Bronchial epithelial cell (primary cell): ENCODE measurements around the gene GPR37. TPM values are rescaled to one million over a fixed set of nuclear protein-coding genes. Genes with fewer than 3 reads are reported as not detected.

Source experiments
- DNase-seq: peaks from one replicate; pipeline ENCODE4 v3.0.0-alpha.2; 2010; ENCODE audit warnings: low read depth
- FAIRE-seq: peaks from 2 replicates; lab custom pipeline; 2011; peaks lifted over from hg19 to GRCh38; lab: Jason Lieb, UNC
- H3K27me3 ChIP-seq: 2 replicates; pipeline ENCODE4 v1.5.1; 2011; ENCODE audit warnings: low read length; ENCODE audit not compliant: control insufficient read depth, insufficient read depth
- H3K36me3 ChIP-seq: 2 replicates; pipeline ENCODE4 v1.5.1; 2011; ENCODE audit warnings: low read length; ENCODE audit not compliant: control insufficient read depth, insufficient read depth
- H3K4me3 ChIP-seq: 2 replicates; pipeline ENCODE4 v1.5.1; 2011; ENCODE audit warnings: mild to moderate bottlenecking, low read depth, low read length, control low read depth
- total RNA-seq: library from RNA; depleted of rRNA; stranded (reverse); fragments of >200 nt; gene quantifications from 2 replicates; pipeline ENCODE4 v1.2.1, GENCODE V29; 2014
- TF ChIP-seq, protein P1 (sequence below): IDR thresholded peaks from 2 replicates; pipeline ENCODE4 v1.5.1; 2011; ENCODE audit warnings: mild to moderate bottlenecking, moderate library complexity, low read length, control low read depth, inconsistent platforms; ENCODE audit not compliant: insufficient read depth, severe bottlenecking

Gene GPR37, protein sequence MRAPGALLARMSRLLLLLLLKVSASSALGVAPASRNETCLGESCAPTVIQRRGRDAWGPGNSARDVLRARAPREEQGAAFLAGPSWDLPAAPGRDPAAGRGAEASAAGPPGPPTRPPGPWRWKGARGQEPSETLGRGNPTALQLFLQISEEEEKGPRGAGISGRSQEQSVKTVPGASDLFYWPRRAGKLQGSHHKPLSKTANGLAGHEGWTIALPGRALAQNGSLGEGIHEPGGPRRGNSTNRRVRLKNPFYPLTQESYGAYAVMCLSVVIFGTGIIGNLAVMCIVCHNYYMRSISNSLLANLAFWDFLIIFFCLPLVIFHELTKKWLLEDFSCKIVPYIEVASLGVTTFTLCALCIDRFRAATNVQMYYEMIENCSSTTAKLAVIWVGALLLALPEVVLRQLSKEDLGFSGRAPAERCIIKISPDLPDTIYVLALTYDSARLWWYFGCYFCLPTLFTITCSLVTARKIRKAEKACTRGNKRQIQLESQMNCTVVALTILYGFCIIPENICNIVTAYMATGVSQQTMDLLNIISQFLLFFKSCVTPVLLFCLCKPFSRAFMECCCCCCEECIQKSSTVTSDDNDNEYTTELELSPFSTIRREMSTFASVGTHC
- total RNA-seq = 1.6 and 3.7 TPM in 2 replicates

DNA sequence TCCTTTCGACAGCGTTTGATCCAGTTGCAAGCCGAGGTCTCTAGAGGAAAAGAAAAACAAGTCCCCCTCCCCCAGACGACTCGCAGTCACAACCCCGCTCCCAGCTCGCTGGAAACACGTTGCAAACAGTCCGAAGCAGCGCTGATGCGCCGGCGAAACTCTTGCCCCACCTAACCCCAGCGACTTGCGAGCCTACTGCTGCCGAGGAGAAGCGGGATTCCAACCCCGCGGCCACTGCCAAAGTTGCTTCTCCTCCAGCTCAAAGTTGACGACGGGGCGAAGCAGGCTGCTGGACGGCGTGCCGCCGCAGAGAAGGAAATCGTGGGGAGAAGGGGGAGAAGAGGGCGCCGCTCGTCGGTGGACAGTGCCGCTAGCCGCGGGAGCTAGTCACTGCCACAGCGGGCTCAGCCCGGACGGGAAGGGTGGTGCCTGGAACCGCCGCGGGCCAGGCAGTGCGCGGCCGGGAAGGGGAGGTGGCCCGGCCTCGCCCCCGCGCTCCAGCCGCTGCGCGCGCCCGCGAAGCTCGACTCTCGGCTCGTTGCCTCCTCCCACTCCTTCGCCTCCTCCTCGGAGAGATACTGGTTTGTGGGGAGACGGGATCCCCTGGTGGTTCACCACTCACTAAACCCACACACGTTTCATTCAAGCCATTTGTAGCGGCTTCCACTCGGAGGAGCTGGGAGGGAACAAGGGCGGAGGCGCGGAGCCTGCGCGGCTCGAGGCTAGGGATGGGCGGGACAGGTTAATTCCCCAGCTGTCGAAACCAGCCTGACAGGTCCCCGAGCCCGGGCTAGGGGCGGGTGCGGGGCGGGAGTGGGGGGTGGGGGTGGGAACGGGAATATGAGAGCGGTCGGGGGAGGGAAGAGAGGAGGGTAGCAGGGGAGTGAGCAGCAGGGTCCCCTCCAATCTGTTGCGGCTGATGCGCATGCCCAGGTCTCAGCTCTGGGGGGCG is at the start of gene GPR37:
GPR37 (minus strand) TSS at position 392 of the 952 bp plus-strand sequence. CDS start 816 bp downstream, outside the sequence.
- TF ChIP-seq, protein P1, sequence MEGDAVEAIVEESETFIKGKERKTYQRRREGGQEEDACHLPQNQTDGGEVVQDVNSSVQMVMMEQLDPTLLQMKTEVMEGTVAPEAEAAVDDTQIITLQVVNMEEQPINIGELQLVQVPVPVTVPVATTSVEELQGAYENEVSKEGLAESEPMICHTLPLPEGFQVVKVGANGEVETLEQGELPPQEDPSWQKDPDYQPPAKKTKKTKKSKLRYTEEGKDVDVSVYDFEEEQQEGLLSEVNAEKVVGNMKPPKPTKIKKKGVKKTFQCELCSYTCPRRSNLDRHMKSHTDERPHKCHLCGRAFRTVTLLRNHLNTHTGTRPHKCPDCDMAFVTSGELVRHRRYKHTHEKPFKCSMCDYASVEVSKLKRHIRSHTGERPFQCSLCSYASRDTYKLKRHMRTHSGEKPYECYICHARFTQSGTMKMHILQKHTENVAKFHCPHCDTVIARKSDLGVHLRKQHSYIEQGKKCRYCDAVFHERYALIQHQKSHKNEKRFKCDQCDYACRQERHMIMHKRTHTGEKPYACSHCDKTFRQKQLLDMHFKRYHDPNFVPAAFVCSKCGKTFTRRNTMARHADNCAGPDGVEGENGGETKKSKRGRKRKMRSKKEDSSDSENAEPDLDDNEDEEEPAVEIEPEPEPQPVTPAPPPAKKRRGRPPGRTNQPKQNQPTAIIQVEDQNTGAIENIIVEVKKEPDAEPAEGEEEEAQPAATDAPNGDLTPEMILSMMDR = peak; percentile 62
- H3K4me3 ChIP-seq = peak within 1 kb of the TSS; percentile 49
- peaks cover 11% of the 10 kb centered on the region for H3K27me3 ChIP-seq
- H3K36me3 ChIP-seq = no peaks in the 10 kb centered on the region
- DNase-seq (peak; percentile 84), FAIRE-seq (no peak)

DNA sequence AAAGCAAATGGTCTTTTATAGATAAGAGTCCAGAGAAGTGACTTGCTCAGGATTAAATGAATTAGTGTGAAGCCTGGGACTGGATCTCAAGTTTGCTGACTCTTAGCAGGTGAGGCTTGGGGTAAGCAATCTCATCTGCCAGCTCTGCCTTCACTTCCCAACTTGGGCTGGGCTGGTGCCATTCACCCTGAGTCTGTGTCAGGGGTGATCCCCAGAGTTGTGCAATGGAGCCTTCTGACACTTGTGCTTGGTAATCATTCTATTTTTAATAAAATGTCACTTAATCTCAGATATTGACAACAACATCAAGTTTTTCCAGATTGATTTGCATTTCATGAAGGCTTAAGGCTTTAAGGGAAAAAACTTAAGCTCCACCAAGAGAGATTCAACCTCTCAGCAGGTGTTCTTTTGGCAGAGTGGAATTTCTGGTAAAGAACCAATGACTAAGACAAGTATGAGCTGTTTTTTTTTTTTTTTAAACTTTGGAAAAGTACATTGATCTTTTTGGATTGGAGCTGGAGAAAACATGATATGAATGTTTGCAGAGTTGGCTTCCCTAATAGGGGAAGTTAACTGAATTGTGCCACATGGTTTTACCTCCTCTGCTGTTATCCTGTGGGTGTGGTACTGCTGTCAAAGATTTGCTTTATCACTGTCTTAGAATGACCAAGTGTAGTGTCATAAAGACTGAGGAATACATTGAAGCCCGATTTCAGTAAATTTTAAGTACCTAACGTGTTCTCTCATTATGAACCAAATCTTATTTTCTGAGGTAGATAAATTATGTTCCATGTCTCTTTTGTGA is 48.6 kb upstream of the GPR37 start:
- peak; percentile 7 for DNase-seq
- Histone ChIP-seq H3K36me3 (no peaks in the 10 kb centered on the region), H3K27me3 (no peaks in the 10 kb centered on the region), H3K4me3 (no peak overlapping the region)
- TF ChIP-seq, protein P1 = no peak
- no peak for FAIRE-seq

DNA sequence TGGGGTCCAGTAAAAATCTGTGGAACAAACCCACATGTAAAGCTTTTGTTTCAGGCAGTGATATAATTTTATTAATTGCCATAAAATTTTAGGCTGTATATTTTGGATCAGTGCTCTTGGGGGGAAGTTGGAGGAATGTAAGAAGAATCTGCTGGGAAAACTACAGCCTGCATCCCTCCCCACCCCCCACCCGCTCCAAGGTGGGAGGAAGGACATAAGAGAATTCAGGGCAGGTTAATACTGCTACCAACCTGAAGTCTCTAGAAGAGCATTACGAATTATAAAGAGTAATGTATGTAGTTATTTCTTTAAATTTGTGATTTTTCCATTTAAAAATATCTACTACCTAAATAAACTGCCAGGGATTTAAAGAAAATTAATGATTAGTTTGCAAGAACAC is 47.2 kb upstream of the GPR37 start:
- Histone ChIP-seq H3K36me3 (no peaks in the 10 kb centered on the region), H3K4me3 (no peak overlapping the region), H3K27me3 (no peaks in the 10 kb centered on the region)
- no peak for FAIRE-seq
- DNase-seq = no peak
- TF ChIP-seq, protein P1 = no peak

DNA sequence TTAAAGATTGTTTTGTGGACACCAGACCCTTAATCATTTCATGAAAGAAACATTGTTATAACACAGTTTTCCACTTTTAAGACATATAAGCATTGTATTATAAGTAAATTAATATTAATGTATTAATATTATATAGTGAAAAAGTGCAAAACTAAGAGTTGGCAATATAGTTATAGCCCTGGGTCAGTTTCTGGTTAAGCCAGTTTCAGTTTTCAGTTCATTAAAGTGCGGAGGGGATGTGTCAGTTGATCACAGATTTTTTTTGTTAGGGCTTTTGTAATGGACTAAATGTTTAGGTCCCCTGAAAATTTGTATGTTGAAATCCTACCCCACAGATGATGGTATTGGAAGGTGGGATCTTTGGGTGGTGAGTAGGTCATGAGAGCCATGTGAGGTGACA is 45.7 kb upstream of the GPR37 start:
- no peak for DNase-seq
- Histone ChIP-seq H3K36me3 (no peaks in the 10 kb centered on the region), H3K27me3 (no peaks in the 10 kb centered on the region), H3K4me3 (no peak overlapping the region)
- TF ChIP-seq, protein P1 = no peak
- no peak for FAIRE-seq

DNA sequence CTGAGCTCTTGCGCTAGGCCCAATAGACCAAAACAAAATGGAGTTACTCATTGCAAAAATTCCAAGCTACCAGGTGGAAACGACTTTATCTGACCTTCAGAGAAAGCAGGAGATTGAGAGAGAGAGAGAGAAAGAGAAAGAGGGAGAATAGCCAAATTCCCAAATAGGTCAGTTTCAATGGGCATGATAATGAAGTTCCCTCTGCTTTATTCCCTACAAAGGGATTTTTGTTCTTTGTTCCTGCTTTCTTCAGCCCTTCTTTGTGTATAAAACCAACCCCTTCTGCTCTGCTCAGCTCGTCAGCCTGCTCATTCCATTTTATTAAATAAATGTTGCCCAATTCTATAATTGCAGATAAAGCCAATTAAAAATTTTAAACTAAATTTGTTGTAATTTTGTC is 45.0 kb upstream of the GPR37 start:
- TF ChIP-seq, protein P1 = no peak
- no peak overlapping the region for H3K4me3 ChIP-seq
- no peaks in the 10 kb centered on the region for H3K36me3 ChIP-seq
- FAIRE-seq (no peak), DNase-seq (no peak)
- H3K27me3 ChIP-seq = no peaks in the 10 kb centered on the region
